Peyer's patch (tissue), 4 donors: Measurements from ENCODE around the gene MRPL49. TPM values are rescaled to one million over a fixed set of nuclear protein-coding genes. Genes with fewer than 3 reads are reported as not detected.

Experiments used
- DNase-seq, 3 donors: peaks; one replicate each; pipeline ENCODE4 v3.0.0-alpha.2; 2017 to 2019
- H3K27ac ChIP-seq, 4 donors: fragments of 200-600 bp; sonication (generic); one replicate each; pipeline ENCODE4 v1.5.1; 2016 to 2019
- H3K27me3 ChIP-seq, 2 donors: fragments of 200-600 bp; sonication (generic); one replicate each; pipeline ENCODE4 v1.5.1; 2019
- H3K36me3 ChIP-seq, 3 donors: fragments of 200-600 bp; sonication (generic); one replicate each; pipeline ENCODE4 v1.5.1; 2016 to 2019
- H3K4me1 ChIP-seq, 4 donors: fragments of 200-600 bp; sonication (generic); one replicate each; pipeline ENCODE4 v1.5.1; 2016 to 2019
- H3K4me3 ChIP-seq, 4 donors: fragments of 200-600 bp; sonication (generic); 1 replicate in 3 of 4; 2 replicates in 1 of 4; pipeline ENCODE4 v1.5.1; 2016 to 2019; ENCODE audit warnings: mild to moderate bottlenecking in 1 of 4
- H3K9me3 ChIP-seq, 4 donors: fragments of 200-600 bp; sonication (generic); one replicate each; pipeline ENCODE4 v1.5.1; 2016 to 2019; ENCODE audit warnings: mild to moderate bottlenecking in 1 of 4
- CTCF ChIP-seq, 6 experiments: fragments of 450-650 bp in 4 of 6; fragments of 200-600 bp in 2 of 6; sonication (generic) in 1 of 6; IDR thresholded peaks; one replicate each; pipeline ENCODE4 v1.5.1; 2017 to 2019; ENCODE audit warnings: antibody characterized with exemption in 6 of 6, mild to moderate bottlenecking in 3 of 6, moderate library complexity in 1 of 6
- POLR2A ChIP-seq, 2 donors: fragments of 450-650 bp; IDR thresholded peaks; one replicate each; pipeline ENCODE4 v1.5.1; 2017; ENCODE audit warnings: antibody characterized with exemption in 2 of 2, mild to moderate bottlenecking in 2 of 2, moderate library complexity in 2 of 2
- total RNA-seq, 4 donors: library from RNA; depleted of rRNA; stranded (reverse); fragments of >200 nt; gene quantifications; one replicate each; pipeline ENCODE4 v1.1.0, GENCODE V29; 2016

The MRPL49 gene
- total RNA-seq = 10 to 100 TPM; 36.2 to 50.3 (median 45.7) TPM

DNA sequence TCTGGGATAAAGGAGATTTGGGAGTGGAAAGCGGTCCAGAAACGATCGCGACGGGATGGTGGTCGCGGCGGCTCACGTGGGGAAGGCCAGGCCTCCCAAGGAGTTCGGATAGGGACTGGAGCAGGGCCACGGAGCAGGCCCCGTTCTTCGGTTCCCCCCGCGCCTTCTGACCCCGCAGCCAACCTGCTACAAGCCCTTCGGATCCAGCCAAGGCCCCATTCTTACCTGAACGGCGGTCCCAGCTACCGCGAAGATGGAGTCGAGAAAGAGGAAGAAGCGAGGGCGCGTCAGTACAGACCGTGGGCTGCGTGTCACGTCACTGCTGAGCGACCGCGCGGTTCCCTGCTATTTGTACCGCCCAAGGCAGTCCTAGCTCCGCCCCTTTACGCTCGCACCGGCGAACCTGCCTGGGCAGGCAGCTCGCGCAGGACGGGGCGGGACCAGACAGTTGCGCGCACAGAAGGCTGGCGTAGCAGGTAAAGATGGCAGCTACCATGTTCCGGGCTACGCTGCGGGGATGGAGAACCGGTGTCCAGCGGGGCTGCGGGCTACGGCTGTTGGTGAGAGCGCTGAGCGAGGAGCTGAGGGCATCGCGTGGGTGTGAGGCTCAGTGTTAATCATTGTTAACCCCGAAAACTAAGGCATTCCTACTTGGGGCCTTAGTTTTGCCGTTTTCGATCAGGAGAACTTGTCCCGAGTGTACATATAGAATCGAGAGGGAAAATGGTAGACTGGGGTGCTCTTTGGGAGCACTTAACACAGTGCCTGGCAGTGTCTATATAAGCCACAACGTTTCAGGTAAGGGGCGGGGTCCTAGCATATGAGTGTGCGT is at the start of gene MRPL49, which contains the start of gene FAU:
MRPL49 (plus strand) TSS at position 457 of the 832 bp plus-strand sequence; CDS start at position 483, 26 bp downstream.
FAU (minus strand) TSS at position 270 of the 832 bp plus-strand sequence. CDS start 321 bp downstream, outside the sequence.
- Histone ChIP-seq H3K27ac (peak within 1 kb of the TSS; percentile 95 to 99 (median 96)), H3K27me3 (no peaks in the 10 kb centered on the region), H3K36me3 (peaks cover 0 to 52% (median 0%) of the 10 kb centered on the region in 3 donors), H3K4me1 (peaks cover 0 to 29% (median 13%) of the 10 kb centered on the region in 4 donors), H3K9me3 (no peaks in the 10 kb centered on the region), H3K4me3 (peak within 1 kb of the TSS; percentile 75 to 89 (median 83))
- peak; percentile 94 to 99 for TF ChIP-seq POLR2A (IDR thresholded peaks at IDR 0.05)
- TF ChIP-seq CTCF (IDR thresholded peaks at IDR 0.05) = peak in 1 of 6 experiments; percentile 18
- DNase-seq = peak; percentile 99 to 100 (median 99)

DNA sequence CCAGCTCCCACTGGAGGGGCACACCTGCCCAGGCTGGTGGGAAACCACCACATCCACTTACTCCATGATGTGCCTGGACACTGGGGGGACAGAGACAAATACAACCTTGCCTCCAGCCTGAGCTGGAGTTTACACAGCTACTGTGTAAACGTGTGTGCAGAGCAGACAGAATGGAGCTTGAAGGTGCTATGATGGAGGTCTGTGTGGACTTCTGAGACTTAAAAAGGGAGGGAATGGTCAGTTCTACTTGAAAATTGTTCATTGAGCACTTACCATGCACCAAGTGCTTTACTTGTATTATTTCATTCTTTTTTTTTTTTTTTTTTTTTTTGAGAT is 49.5 kb upstream of the MRPL49 start:
- no peak overlapping the region for H3K4me3 ChIP-seq
- TF ChIP-seq POLR2A (IDR thresholded peaks at IDR 0.05) (no peak), CTCF (IDR thresholded peaks at IDR 0.05) (no peak)
- H3K9me3 ChIP-seq = no peaks in the 10 kb centered on the region

DNA sequence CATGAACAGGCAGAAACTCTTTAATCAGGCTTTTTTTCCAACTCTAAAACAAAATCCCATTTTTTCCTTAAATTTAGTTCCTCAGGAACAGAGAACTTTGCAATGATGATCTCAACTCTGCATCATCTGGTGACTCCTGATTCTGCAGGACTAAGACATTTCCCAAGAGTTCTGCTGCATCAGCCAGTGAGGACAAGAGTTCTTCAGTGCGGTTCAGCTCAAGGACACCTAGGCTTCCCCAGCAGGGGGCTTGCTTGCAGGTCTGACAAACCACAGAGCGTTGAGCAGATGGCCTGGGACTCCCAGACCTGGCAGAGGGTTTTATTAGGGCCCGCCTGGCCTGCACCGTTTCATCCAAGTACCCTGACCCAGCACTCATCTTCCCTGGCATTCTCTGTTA is 44.7 kb upstream of the MRPL49 start:
- Histone ChIP-seq H3K36me3 (no peaks in the 10 kb centered on the region), H3K9me3 (no peaks in the 10 kb centered on the region), H3K27me3 (no peaks in the 10 kb centered on the region), H3K4me1 (peaks cover 0 to 6% (median 0%) of the 10 kb centered on the region in 4 donors), H3K4me3 (no peak overlapping the region), H3K27ac (peak overlapping the region in 1 of 4 donors; percentile 71)
- TF ChIP-seq CTCF (IDR thresholded peaks at IDR 0.05) (peak in 1 of 6 experiments; percentile 4), POLR2A (IDR thresholded peaks at IDR 0.05) (no peak)
- no peak for DNase-seq

More for the DNA sequence above, 49.5 kb upstream of the MRPL49 start:
- no peaks in the 10 kb centered on the region for H3K27me3 ChIP-seq
- DNase-seq = no peak
- H3K36me3 ChIP-seq = no peaks in the 10 kb centered on the region
- no peaks in the 10 kb centered on the region for H3K4me1 ChIP-seq
- no peak overlapping the region for H3K27ac ChIP-seq

DNA sequence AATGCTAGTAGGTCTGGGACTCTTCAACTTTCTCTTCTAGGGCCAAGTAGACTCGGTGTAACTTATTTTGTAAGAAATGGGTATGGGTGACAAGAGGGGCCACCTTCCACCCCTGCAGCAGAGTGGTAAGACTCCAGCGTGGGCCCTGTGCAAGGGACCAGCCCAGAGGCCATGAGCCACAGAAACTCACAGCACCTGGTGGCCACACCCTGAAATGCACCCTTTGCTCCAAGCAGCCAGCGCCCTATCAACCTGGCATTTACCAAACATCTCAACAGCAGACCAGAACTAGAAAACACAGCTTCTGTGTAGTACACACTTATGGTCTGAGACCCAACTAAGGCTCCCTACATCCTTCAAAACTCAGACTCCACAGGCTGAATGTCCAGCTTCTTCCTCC is 44.0 kb upstream of the MRPL49 start:
- no peak overlapping the region for H3K4me3 ChIP-seq
- peak overlapping the region in 2 of 4 donors; percentile 35 to 71 for H3K27ac ChIP-seq
- H3K36me3 ChIP-seq = no peaks in the 10 kb centered on the region
- H3K27me3 ChIP-seq = no peaks in the 10 kb centered on the region
- H3K4me1 ChIP-seq = peaks cover 0 to 6% (median 1%) of the 10 kb centered on the region in 4 donors
- TF ChIP-seq CTCF (IDR thresholded peaks at IDR 0.05) = peak; percentile 67 to 91 (median 82)
- TF ChIP-seq POLR2A (IDR thresholded peaks at IDR 0.05) = peak in 1 of 2 donors; percentile 21
- no peaks in the 10 kb centered on the region for H3K9me3 ChIP-seq
- peak; percentile 70 to 92 (median 87) for DNase-seq

DNA sequence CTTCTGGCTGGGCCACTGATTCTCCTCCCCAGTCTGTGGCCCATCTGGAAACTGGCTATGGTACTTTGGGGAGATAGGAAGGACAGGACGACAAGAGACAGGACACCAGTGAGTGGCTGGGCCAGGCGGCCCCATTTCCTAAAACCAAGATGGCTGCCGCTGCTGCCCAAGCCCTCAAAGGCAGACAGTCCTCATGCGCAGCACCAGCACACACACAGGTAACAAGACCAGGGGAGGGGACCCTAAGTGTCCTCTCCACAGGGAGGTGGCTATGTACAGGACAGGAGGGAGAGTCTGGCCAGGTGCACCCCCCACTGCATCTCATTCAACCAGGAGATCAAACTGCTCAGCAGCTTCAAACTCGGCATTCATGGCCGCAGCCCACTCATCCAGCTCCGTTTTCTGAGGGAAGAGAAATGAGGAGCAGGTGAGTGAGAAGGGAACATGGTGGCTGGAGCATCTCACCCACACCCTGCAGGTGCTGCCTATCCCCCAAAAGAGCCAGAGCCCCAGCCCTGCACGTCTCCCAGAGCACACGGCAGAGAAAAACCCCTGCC is 43.3 kb upstream of the MRPL49 start:
- Histone ChIP-seq H3K36me3 (no peaks in the 10 kb centered on the region), H3K4me1 (peaks cover 0 to 8% (median 5%) of the 10 kb centered on the region in 4 donors), H3K27ac (peak overlapping the region in 3 of 4 donors; percentile 11 to 71 (median 35)), H3K4me3 (no peak overlapping the region), H3K9me3 (no peaks in the 10 kb centered on the region), H3K27me3 (no peaks in the 10 kb centered on the region)
- no peak for TF ChIP-seq CTCF (IDR thresholded peaks at IDR 0.05)
- no peak for TF ChIP-seq POLR2A (IDR thresholded peaks at IDR 0.05)
- DNase-seq = no peak
